K562 (cell line): ENCODE data around the gene ZRANB3. TPM values are rescaled to one million over a fixed set of nuclear protein-coding genes. Genes with fewer than 3 reads are reported as not detected.

Experiments used
- ATAC-seq: fragments of 200-7000 bp; cut with Tn5 transposase; 3 replicates; pipeline ENCODE4 v1.9.1; 2020; ENCODE audit warnings: moderate library complexity
- BruUV-seq: library from RNA; stranded (reverse); fragments of 400-500 nt; replicated peaks from 2 replicates; lab custom pipeline; 2021; lab: Mats Ljungman, UMichigan
- CTCF ChIA-PET: fragments of 300-600 bp; formaldehyde crosslinking; extraction: SDS; loops from one replicate; lab custom pipeline; 2021; ENCODE audit warnings: low intra/inter-chr PET ratio; lab: Yijun Ruan, JAX
- POLR2A ChIA-PET: fragments of 300-600, 350-650 bp; sonication (Branson Sonifier 250); formaldehyde crosslinking; extraction: SDS; loops from one replicate; lab custom pipeline; 2021; ENCODE audit warnings: antibody characterized with exemption, inconsistent platforms; lab: Yijun Ruan, JAX
- DNase-seq, 4 experiments: peaks; one replicate each; pipeline versions ENCODE4 v3.0.0 to v3.0.0-alpha.2; 2011 to 2018; ENCODE audit warnings: low spot score in 3 of 4, mixed read lengths in 3 of 4; ENCODE audit errors: extremely low read depth in 1 of 4
- FAIRE-seq: peaks from 2 replicates; lab custom pipeline; 2011; peaks lifted over from hg19 to GRCh38; lab: Jason Lieb, UNC
- H2AFZ ChIP-seq: 2 replicates; pipeline ENCODE4 v1.6.0; 2011; ENCODE audit warnings: low read depth, low read length, control low read depth, inconsistent platforms
- H3K27ac ChIP-seq: fragments of 200-600 bp; 3 replicates; pipeline ENCODE4 v1.8.0; 2011; ENCODE audit warnings: low read depth, mild to moderate bottlenecking, control low read depth, inconsistent platforms, low read length, moderate library complexity, mixed read lengths; ENCODE audit errors: extremely low read depth
- H3K27me3 ChIP-seq, 2 experiments: fragments of 300-600 bp in 1 of 2; 2 replicates in 1 of 2; 3 replicates in 1 of 2; pipeline versions ENCODE4 v1.6.0 to v1.8.0; 2011; ENCODE audit warnings: inconsistent platforms in 2 of 2, low read length in 2 of 2, mild to moderate bottlenecking in 1 of 2, mixed read lengths in 1 of 2, moderate library complexity in 1 of 2; ENCODE audit not compliant: control insufficient read depth in 2 of 2, insufficient read depth in 2 of 2
- H3K36me3 ChIP-seq: fragments of 300-600 bp; 3 replicates; pipeline ENCODE4 v1.8.0; 2011; ENCODE audit warnings: mild to moderate bottlenecking, low read length, inconsistent platforms; ENCODE audit not compliant: control insufficient read depth, insufficient read depth
- H3K4me1 ChIP-seq, 2 experiments: fragments of 200-600 bp in 1 of 2; replicated peaks in 1 of 2; 2 replicates in 1 of 2; 3 replicates in 1 of 2; pipeline versions ENCODE4 v1.5.1 to v1.8.0; 2011; ENCODE audit warnings: inconsistent platforms in 2 of 2, low read length in 2 of 2, mild to moderate bottlenecking in 1 of 2, mixed read lengths in 1 of 2, moderate library complexity in 1 of 2; ENCODE audit not compliant: control insufficient read depth in 2 of 2, insufficient read depth in 2 of 2
- H3K4me2 ChIP-seq: 2 replicates; pipeline ENCODE4 v1.6.1; 2011; ENCODE audit warnings: low read length, control low read depth, inconsistent platforms, mixed read lengths; ENCODE audit not compliant: insufficient read depth
- H3K4me3 ChIP-seq: fragments of 200-600 bp; sonication (generic), shearing (Covaris generic); 2 replicates; pipeline ENCODE4 v1.5.1; 2016; ENCODE audit warnings: control low read depth, inconsistent platforms
- H3K79me2 ChIP-seq: fragments of 200-600 bp; 3 replicates; pipeline ENCODE4 v1.8.0; 2011; ENCODE audit warnings: low read length, inconsistent platforms; ENCODE audit not compliant: control insufficient read depth, insufficient read depth
- H3K9ac ChIP-seq, 2 experiments: 2 replicates each; pipeline versions ENCODE4 v1.6.0 to v1.6.1; 2011; ENCODE audit warnings: low read depth in 2 of 2, low read length in 2 of 2, control low read depth in 1 of 2, inconsistent platforms in 1 of 2, mild to moderate bottlenecking in 1 of 2, mixed read lengths in 1 of 2; ENCODE audit not compliant: insufficient read depth in 1 of 2
- H3K9me1 ChIP-seq: one replicate; pipeline ENCODE4 v1.6.0; 2011; ENCODE audit warnings: inconsistent platforms, mild to moderate bottlenecking, low read length, moderate library complexity; ENCODE audit not compliant: control insufficient read depth, insufficient read depth
- H3K9me3 ChIP-seq: replicated peaks from 2 replicates; pipeline ENCODE4 v1.5.1; 2011; ENCODE audit warnings: low read depth, low read length, inconsistent platforms; ENCODE audit not compliant: control insufficient read depth, insufficient read depth
- H4K20me1 ChIP-seq: replicated peaks from 2 replicates; pipeline ENCODE4 v1.6.1; 2011; ENCODE audit warnings: low read length, inconsistent platforms, mixed read lengths; ENCODE audit not compliant: control insufficient read depth, insufficient read depth
- CCAR2 ChIP-seq: fragments of 200-400 bp; formaldehyde crosslinking; IDR thresholded peaks from 2 replicates; pipeline ENCODE4 v1.6.1; 2017; ENCODE audit warnings: mild to moderate bottlenecking, low read depth, low read length
- E2F3 ChIP-seq: fragments of 250-450 bp; sonication (Bioruptor Pico); IDR thresholded peaks from 2 replicates; pipeline ENCODE4 v1.4.0; 2020; ENCODE audit warnings: mild to moderate bottlenecking
- EP300 ChIP-seq: IDR thresholded peaks from 2 replicates; pipeline ENCODE4 v1.6.1; 2012; ENCODE audit warnings: low read length, improper control_type of control experiment
- MAFG ChIP-seq: fragments of 450-650 bp; conservative IDR thresholded peaks from 2 replicates; pipeline ENCODE4 v1.6.1; 2016; ENCODE audit warnings: missing genetic modification characterization, missing compliant biosample characterization
- SNRNP70 ChIP-seq: fragments of 200-400 bp; formaldehyde crosslinking; optimal IDR thresholded peaks from 2 replicates; pipeline ENCODE3; 2017; ENCODE audit warnings: low read depth, low read length
- TCF3 ChIP-seq: sonication (generic); formaldehyde crosslinking; IDR thresholded peaks from 2 replicates; pipeline ENCODE4 v1.4.0; 2020; ENCODE audit warnings: mild to moderate bottlenecking, missing genetic modification reagents
- THAP12 ChIP-seq: fragments of 250-450 bp; sonication (Bioruptor Pico); IDR thresholded peaks from 2 replicates; pipeline ENCODE4 v1.9.0; 2021; ENCODE audit warnings: mild to moderate bottlenecking, inconsistent platforms
- ZNF217 ChIP-seq: sonication (generic); formaldehyde crosslinking; IDR thresholded peaks from 2 replicates; pipeline ENCODE4 v1.8.0; 2022; ENCODE audit warnings: mild to moderate bottlenecking, missing genetic modification reagents
- ZZZ3 ChIP-seq: fragments of 450-650 bp; IDR thresholded peaks from 2 replicates; pipeline ENCODE4 v1.6.1; 2016; ENCODE audit warnings: antibody characterized with exemption, mild to moderate bottlenecking, moderate library complexity
- WGBS: fragments of 100-300 bp; shearing (Covaris generic); methylation state at CpG from one replicate; pipeline ENCODE4 v1.1.6; 2016; ENCODE audit warnings: low coverage, mixed read lengths; ENCODE audit not compliant: insufficient coverage; ENCODE audit errors: missing lambda C conversion rate; 5-methylcytosine and 5-hydroxymethylcytosine counted together
- in situ Hi-C: fragments of 300-500 bp; cut with MboI; formaldehyde crosslinking; loops from 4 replicates; pipeline ENCODE4 v1.15.0; 2018; ENCODE audit warnings: inconsistent platforms, mixed read lengths
- intact Hi-C: fragments of 100-400 bp; cut with micrococcal nuclease; formaldehyde crosslinking; loops from 2 replicates; pipeline ENCODE4 v1.14.2; 2022
- polyA plus RNA-seq, 8 experiments: library from polyadenylated mRNA; depleted of rRNA in 4 of 8; stranded (reverse) in 5 of 8; unstranded in 3 of 8; fragments of >200 nt; fragmentation: Nextera tagmentation in 2 of 8; fragmentation: Illumina TruSeq in 1 of 8; extraction: Ambion mirVana in 2 of 8; extraction: Trizol in 1 of 8; gene quantifications; 2 replicates each; pipeline versions ENCODE4 v1.2.1 to v1.2.3, GENCODE V29; 2011 to 2014; ENCODE audit warnings: inconsistent platforms in 1 of 8, missing spikeins in 1 of 8
- total RNA-seq, 7 experiments: library from RNA; depleted of rRNA in 6 of 7; stranded (reverse); fragments of >200 nt in 6 of 7; fragmentation: Illumina TruSeq in 2 of 7; extraction: Trizol in 2 of 7; gene quantifications; 2 replicates each; pipeline versions ENCODE4 v1.2.1 to v1.2.3, GENCODE V29; 2011 to 2021; ENCODE audit warnings: low replicate concordance in 1 of 7

Gene ZRANB3
- total and polyA plus RNA-seq, 9 of the 15 experiments (the other 6 are each of a cell fraction or from before 2014, with no cell fraction given) = 8.6 to 21.3 (median 14.7) TPM

GRCh38 chr2:135130751-135131150 is 400.3 kb downstream of the ZRANB3 start:
- no peak for DNase-seq
- Histone ChIP-seq H3K9me3 (no peaks in the 10 kb centered on the region), H3K9me1 (no peaks in the 10 kb centered on the region), H3K36me3 (peaks cover 69% of the 10 kb centered on the region), H3K27me3 (no peaks in the 10 kb centered on the region), H3K4me3 (no peak overlapping the region), H3K27ac (no peak overlapping the region), H2AFZ (no peak overlapping the region)
- no peak for ATAC-seq
- no TSS peak for BruUV-seq
- FAIRE-seq = no peak
- TF ChIP-seq ZZZ3 (no peak), SNRNP70 (no peak), TCF3 (CRISPR knock-in tag) (no peak), MAFG (tag) (no peak), EP300 (no peak), CCAR2 (no peak), THAP12 (CRISPR knock-in tag) (no peak), ZNF217 (CRISPR knock-in tag) (no peak), E2F3 (CRISPR knock-in tag) (no peak)
- TF ChIP-seq, all 486 proteins: peak for 0
- Histone ChIP-seq H3K4me1 (no peaks in the 10 kb centered on the region), H3K4me2 (no peak overlapping the region), H3K79me2 (no peaks in the 10 kb centered on the region), H4K20me1 (no peaks in the 10 kb centered on the region), H3K9ac (no peak overlapping the region)
- intact Hi-C loops (no loop called here), in situ Hi-C loops (no loop called here)
- ChIA-PET CTCF (no interaction called here), POLR2A (interaction anchor here (0.6 kb wide), 2 partner anchors 33 to 150 kb away, joined by 3 read pairs; no protein-coding TSS in a partner anchor)
- 96% methylated on average over 2 of the region's 2 CpGs for WGBS
